GM19099 (cell line): ENCODE measurements around the gene APBA3.

Experiments
- POLR2A ChIP-seq: IDR thresholded peaks from 3 replicates; pipeline ENCODE4 v1.6.1; 2011; ENCODE audit warnings: low read depth; ENCODE audit not compliant: insufficient read length; ENCODE audit errors: extremely low read depth

Gene APBA3

DNA sequence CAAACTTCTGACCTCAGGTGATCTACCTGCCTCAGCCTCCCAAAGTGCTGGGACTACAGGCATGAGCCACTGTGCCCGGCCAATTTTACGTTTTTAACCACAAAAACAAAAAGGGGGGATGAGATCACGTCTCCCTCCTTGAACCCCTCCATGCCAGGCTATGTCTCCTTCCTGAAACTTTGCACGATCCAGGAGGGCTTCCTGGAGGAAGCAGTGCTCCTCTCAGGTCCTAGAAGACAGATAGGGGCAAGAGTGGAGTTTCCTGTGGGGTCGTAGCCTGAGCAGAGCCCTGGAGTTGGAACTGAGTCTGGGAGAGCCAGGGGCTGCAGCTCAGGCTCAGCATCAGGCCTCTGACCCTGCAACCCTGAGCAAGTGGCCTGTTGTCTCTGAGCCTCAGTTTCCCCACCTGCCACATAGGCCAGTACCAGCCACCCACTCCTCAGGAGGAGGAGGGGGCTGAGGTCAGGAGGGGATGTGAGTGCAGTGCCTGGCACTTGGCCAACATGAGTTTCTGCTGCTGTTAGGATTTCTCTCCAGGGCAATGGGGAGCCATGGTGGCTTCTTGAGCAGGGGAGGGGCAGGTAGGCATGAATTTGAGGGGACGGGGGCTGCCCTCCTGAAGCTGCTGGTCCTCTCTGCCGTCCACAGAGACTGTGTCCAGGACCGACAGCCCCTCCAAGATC lies 16.0 kb downstream of the APBA3 start:
- no peak for TF ChIP-seq POLR2A

DNA sequence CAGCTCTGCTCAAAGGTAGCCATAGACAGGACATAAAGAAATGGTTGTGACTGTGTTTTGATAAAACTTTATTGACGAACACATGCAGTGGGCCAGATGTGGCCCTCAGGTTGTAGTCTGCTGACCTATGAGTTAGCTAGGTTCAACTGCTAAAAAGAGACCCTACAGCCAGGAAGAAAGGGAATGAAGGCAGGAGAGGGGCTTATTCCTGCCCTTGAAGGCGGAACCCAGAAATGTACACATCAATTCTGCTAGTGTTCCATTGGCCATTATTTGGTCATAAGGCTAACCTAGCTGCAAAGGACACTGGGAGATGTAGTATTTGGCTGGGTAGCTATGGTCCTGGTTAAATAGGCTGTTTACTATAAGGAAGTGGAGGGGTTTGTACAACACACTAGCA lies 18.0 kb downstream of the APBA3 start:
- no peak for TF ChIP-seq POLR2A

DNA sequence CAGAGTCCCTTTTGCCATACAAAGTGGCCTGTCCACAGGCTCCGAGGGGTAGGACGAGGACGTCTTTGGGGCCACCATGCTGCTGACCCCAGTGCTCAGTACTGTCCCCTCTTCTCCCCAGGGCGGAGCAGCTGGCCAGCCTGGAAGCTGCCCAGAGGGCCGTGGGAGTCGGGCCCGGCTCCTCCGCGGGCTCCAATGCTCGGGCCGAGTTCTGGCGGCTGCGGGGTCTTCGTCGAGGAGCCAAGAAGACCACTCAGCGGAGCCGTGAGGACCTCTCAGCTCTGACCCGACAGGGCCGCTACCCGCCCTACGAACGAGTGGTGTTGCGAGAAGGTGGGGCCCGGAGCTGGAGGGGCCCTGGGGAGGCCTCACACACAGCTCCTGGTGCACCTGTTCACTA lies 21.1 kb downstream of the APBA3 start:
- TF ChIP-seq POLR2A: no peak

DNA sequence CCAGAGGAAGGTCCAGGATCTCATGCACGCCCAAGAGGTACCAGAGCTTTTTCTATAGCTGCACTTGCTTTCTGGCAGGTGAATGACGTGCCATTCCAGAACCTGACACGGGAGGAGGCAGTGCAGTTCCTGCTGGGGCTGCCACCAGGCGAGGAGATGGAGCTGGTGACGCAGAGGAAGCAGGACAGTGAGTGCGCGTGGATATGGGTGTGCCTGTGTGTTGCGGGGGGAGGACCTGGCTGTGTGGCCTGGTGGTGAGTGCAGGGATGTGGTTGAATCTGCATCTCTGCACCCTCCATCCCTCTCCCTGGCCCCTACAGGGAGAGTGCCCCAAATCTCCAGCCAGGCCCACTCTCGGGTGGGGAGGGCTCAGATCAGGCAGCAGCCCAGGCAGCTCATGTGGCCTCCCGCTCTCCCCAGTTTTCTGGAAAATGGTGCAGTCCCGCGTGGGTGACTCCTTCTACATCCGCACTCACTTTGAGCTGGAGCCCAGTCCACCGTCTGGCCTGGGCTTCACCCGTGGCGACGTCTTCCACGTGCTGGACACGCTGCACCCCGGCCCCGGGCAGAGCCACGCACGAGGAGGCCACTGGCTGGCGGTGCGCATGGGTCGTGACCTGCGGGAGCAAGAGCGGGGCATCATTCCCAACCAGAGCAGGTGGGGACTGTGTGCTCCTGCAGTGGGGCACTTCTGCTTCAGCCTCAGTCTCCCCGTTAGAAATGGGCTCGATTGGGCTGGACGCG lies 22.8 kb downstream of the APBA3 start:
- no peak for TF ChIP-seq POLR2A

DNA sequence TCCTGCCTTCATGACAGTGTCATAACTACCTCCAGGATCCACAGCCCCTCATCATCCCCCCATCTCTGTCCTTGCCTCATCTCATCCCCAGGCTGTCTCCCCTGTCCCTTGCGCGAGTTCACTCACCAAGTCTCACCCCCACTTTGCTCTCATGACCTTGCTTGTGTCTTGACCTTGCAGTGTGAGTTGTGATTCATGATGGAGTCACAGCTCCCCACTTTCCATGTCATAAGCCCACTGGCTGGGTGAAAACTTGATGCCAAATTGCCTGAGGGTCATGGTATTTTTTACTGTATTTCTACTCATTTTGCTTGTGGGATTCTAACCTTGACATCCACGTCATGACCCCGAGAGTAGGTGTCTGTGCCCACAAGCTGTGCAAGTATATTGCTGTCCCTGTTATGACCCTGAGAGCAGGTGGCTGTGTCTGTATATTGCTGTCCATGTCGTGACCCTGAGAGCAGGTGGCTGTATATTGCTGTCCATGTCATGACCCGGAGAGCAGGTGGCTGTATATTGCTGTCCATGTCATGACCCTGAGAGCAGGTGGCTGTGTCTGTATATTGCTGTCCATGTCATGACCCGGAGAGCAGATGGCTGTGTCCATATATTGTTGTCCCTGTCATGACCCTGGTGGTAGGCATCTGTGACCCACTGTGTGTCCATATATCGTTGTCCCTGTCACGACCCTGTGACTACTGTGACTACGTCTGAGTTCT lies 23.8 kb downstream of the APBA3 start:
- TF ChIP-seq POLR2A: no peak

DNA sequence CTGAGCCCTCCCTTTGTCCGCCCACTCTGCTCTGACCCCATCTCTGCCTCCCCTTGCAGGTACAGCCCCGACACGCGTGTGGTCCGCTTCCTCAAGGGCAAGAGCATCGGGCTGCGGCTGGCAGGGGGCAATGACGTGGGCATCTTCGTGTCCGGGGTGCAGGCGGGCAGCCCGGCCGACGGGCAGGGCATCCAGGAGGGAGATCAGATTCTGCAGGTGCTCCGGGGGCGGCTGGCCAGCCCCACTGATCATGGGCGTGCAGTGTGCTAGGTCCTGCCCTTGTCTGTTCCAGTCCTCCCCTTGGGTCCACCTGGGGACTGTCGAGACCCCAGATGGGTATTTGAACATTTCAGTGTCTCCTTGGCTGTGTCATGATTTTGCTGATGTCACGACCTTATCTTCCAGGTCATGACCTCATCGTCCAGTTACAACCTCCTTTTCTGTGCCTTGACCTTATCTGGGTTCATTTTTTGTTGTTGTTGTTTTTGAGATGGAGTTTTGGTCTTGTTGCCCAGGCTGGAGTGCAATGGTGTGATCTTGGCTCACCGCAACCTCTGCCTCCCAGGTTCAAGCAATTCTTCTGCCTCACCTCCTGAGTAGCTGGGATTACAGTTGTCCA lies 25.3 kb downstream of the APBA3 start:
- TF ChIP-seq POLR2A: no peak

DNA sequence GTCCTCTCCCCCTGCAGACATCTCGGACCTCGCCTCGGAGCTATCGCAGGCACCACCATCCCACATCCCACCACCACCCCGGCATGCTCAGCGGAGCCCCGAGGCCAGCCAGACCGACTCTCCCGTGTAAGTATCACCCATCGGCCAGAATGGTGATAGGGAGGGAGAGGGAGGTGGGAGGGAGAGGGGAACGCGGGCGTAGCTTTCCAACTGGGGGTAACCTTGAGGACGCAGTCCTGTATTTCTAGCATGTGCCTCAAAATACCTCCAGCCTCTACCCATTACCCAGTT lies 27.2 kb downstream of the APBA3 start:
- no peak for TF ChIP-seq POLR2A

DNA sequence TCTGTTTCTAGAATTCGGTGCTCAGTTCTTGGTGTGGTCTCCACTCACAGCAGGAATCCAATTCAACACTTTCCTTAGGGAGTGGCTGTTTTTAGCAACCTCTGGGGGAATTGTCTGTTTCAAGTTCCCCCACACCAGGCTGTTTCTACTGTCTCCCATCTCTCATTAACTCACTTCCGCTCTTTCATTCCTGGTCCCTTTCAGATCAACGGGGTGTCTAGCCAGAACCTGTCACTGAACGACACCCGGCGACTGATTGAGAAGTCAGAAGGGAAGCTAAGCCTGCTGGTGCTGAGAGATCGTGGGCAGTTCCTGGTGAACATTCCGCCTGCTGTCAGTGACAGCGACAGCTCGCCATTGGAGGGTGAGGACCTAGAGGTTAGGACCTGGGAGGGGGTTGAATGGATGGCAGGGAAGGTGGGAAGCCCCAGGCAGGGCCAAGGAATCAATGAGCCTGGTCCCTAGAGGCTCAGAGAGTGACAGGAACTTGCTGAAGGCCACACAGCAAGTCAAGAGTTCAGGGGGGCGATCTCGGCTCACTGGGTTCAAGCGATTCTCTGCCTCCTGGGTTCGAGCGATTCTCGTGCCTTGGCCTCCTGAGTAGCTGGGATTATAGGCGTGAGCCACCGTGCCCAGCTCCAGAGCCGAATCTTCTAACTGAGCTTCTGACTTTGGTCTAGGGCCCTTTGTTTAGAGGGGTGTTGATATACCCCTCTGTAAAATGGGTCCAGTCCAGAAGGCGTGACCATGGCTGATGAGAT lies 27.8 kb downstream of the APBA3 start:
- no peak for TF ChIP-seq POLR2A

DNA sequence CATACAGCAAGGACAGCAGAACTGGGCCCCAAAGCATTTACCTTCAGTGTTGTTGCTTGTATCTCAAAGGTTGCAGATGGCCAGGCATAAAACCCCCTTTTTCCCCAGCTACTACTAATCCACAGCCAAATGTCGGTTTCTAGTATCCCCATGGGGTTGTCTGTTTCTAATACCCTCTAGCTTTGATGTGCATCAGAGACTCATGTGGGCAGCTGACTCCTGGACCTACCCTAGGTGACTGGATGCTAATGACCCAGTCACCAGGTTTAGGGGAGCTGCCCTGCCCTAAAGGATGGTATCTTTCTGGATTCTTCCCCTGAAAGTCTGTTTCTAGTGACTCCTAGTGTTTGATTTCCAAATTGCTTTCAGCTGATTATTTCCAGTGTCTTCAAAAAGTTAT lies 29.4 kb downstream of the APBA3 start:
- no peak for TF ChIP-seq POLR2A

DNA sequence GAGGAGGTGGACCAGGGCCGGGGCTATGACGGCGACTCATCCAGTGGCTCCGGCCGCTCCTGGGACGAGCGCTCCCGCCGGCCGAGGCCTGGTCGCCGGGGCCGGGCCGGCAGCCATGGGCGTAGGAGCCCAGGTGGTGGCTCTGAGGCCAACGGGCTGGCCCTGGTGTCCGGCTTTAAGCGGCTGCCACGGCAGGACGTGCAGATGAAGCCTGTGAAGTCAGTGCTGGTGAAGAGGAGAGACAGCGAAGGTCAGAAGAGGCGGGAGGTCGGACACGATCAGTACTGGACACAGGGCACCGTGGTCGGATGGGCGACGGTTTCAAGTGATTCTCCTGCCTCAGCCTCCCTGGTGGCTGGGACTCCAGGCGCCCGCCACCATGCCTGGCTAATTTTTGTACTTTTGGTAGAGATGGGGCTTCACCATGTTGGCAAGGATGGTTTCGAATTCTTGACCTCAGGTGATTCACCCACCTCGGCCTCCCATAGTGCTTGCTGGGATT lies 31.0 kb downstream of the APBA3 start:
- no peak for TF ChIP-seq POLR2A

DNA sequence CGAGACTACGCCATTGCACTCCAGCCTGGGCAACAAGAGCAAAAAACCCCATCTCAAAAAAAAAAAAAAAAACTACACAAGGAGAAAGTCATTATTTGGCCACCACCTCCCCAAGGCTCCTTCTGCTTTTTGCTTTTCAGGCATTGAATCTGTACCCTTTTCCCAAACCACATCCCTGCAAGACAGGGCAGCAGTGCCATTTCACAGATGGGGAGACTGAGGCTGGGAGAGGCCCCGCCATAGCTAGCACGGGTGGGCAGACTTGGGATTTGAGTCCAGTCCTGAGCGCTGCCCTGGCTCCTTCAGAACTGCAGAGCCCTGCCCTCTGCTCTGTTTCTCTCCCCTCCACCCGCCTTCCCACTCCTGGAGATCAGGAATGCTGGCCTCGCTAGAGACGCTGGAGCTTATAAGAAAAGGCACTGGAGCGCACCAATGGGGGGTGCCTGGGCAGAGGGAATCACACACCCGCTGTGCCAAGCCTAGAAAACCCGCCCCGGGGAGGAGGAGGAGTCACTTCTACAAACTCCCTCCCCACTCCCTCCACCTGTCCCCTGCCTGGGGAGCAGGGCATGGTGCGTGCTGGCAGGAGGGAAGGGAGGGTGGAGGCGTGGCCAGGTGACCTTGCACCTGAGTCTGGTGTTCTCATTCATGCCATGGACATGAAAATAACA lies 35.7 kb downstream of the APBA3 start:
- no peak for TF ChIP-seq POLR2A

DNA sequence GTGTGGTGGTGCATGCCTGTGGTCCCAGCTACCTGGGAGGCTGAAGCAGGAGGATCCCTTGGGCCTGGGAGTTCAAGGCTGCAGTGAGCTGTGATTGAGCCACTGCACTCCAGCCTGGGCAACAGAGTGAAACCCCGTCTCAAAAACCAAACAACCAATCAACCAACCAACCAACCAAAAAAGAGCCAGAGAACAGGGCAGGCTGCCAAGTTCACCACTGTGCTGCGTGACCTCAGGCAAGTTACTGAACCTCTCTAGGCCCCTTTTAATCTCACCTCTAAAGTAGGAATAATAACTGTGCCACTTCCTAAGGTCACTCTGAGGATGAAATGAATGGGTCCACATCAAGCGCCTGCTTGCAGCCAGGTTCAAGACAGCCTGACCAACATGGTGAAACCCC lies 36.4 kb downstream of the APBA3 start:
- no peak for TF ChIP-seq POLR2A

DNA sequence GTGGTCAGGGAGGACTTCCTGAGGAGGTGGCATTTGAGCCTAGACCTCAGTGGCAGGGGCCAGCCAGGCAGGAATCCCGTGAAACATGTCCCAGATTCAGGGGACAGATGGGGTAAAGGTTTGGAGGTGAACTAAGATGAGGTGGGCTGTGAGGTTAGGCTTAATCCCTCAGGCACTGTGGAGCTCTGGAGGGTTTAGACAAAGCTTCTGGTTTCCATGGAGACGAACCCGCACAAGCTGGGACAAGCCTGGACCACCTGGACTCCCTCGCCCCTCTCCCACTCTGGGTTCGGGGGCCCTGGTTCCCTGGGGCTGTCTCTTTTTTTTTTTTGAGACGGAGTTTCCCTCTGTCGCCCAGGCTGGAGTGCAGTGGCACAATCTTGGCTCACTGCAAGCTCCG lies 37.6 kb downstream of the APBA3 start:
- TF ChIP-seq POLR2A: no peak

DNA sequence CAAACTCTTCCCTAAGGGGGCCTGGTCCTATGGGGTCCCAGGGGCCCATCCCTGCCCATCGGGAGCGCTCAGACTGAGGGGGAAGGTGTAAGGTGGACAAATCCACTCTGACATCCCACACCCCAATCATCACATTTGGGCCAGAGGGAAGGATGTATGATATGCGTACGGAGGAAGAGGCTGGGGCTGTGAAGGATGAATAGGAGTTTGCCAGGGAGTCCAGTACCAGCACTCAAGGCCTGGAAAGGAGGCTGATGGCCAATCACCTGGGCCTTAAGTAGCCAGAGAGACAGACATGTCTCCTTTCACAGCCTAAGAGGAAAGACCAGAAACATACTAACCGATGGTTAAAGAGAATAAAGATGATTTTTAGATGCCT lies 38.4 kb downstream of the APBA3 start:
- no peak for TF ChIP-seq POLR2A
